ENCODE data around the gene LCOR.
"Not testable (repeated sequence)": the region's sequence is repeated elsewhere in the genome, so short reads cannot be mapped to it uniquely, and the experiment has no call there.

Gene LCOR

DNA sequence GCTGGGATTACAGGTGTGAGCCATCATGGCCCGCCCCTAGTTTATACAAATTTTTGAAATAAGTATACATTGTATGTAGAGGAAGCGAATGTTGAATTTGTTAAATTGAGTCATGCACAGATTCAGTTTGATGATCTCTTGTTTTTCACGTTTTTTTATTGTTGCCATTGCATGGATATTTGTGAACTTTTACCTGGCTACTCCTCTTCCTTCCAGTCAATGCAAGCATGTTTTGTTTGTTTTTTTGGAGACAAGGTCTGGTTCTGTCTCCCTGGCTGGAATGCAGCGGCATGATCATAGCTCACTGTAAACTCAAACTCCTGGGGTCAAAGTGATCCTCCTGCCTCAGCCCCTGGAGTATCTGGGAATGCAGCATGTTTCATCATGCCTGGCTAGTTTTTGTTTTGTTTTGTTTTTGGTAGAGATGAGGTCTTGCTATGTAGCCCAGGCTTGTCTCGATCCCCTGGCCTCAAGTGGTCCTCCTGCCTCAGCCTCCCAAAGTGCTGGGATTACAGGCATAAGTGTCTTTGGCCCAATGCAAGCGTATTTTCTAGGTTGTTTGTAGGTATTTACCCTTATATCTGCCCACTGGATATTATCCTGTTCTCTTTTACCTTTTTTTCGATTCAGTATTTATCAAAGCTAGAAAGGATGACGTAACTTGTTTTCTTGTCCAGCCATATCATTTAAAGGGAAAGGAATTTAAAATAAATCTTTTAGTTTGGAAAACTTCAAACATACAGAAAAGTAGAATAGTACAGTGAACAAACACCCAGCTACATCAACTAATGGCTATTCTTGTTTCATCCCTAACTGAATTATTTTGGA lies 11.0 kb downstream of the LCOR start:
- no peak for ATAC-seq
- TF ChIP-seq, protein P1, sequence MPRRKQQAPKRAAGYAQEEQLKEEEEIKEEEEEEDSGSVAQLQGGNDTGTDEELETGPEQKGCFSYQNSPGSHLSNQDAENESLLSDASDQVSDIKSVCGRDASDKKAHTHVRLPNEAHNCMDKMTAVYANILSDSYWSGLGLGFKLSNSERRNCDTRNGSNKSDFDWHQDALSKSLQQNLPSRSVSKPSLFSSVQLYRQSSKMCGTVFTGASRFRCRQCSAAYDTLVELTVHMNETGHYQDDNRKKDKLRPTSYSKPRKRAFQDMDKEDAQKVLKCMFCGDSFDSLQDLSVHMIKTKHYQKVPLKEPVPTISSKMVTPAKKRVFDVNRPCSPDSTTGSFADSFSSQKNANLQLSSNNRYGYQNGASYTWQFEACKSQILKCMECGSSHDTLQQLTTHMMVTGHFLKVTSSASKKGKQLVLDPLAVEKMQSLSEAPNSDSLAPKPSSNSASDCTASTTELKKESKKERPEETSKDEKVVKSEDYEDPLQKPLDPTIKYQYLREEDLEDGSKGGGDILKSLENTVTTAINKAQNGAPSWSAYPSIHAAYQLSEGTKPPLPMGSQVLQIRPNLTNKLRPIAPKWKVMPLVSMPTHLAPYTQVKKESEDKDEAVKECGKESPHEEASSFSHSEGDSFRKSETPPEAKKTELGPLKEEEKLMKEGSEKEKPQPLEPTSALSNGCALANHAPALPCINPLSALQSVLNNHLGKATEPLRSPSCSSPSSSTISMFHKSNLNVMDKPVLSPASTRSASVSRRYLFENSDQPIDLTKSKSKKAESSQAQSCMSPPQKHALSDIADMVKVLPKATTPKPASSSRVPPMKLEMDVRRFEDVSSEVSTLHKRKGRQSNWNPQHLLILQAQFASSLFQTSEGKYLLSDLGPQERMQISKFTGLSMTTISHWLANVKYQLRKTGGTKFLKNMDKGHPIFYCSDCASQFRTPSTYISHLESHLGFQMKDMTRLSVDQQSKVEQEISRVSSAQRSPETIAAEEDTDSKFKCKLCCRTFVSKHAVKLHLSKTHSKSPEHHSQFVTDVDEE (CRISPR knock-in tag; IDR thresholded peaks at IDR 0.05) = no peak
- TF ChIP-seq BACH2 (CRISPR knock-in tag; IDR thresholded peaks at IDR 0.05; ENCODE audit: borderline replicate concordance) (no peak), ISL1 (CRISPR knock-in tag; IDR thresholded peaks at IDR 0.05) (no peak)

DNA sequence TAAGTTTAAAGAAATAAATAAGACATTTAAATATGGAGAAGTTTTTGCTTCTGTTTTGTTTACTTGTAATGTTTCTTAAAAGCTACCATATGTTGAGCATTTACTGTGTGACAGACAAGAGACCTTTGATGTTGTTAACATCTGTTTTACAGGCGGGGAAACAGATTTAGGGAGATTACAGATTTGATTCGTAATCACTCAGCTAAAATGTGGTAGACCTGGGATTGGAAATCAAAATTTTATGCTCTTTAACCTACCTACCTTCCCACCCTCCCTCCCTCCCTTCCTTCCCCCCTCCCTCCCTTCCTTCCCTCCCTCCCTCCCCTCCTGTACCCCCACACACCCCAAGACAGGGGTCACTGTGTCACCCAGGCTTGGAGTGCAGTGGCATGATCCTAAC lies 11.7 kb downstream of the LCOR start:
- no peak for ATAC-seq
- TF ChIP-seq, protein P2, sequence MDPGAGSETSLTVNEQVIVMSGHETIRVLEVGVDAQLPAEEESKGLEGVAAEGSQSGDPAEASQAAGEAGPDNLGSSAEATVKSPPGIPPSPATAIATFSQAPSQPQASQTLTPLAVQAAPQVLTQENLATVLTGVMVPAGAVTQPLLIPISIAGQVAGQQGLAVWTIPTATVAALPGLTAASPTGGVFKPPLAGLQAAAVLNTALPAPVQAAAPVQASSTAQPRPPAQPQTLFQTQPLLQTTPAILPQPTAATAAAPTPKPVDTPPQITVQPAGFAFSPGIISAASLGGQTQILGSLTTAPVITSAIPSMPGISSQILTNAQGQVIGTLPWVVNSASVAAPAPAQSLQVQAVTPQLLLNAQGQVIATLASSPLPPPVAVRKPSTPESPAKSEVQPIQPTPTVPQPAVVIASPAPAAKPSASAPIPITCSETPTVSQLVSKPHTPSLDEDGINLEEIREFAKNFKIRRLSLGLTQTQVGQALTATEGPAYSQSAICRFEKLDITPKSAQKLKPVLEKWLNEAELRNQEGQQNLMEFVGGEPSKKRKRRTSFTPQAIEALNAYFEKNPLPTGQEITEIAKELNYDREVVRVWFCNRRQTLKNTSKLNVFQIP (CRISPR knock-in tag; IDR thresholded peaks at IDR 0.05; ENCODE audit: borderline replicate concordance, low read depth) = no peak
- TF ChIP-seq RARB (CRISPR knock-in tag; IDR thresholded peaks at IDR 0.05) (no peak), TCF4 (CRISPR knock-in tag; IDR thresholded peaks at IDR 0.05; ENCODE audit: borderline replicate concordance) (0 out of 2 replicates have a peak, but pooled peaks have one; percentile 29)

- no peak for TF ChIP-seq TCF4 (CRISPR knock-in tag; IDR thresholded peaks at IDR 0.05; ENCODE audit: borderline replicate concordance)
- no peak for TF ChIP-seq TOX (CRISPR knock-in tag; IDR thresholded peaks at IDR 0.05; ENCODE audit: borderline replicate concordance)
- TF ChIP-seq ZFP30 (CRISPR knock-in tag; IDR thresholded peaks at IDR 0.05) = no peak
- no peak for TF ChIP-seq CSRNP3 (CRISPR knock-in tag; IDR thresholded peaks at IDR 0.05)
- no peak for TF ChIP-seq CSDC2 (CRISPR knock-in tag; IDR thresholded peaks at IDR 0.05)
- TF ChIP-seq PPARA (CRISPR knock-in tag; IDR thresholded peaks at IDR 0.05; ENCODE audit: borderline replicate concordance) = no peak
- TF ChIP-seq, protein P1 (CRISPR knock-in tag; IDR thresholded peaks at IDR 0.05) = no peak
- TF ChIP-seq ZNF70 (CRISPR knock-in tag; IDR thresholded peaks at IDR 0.05) = no peak
- TF ChIP-seq SNAI2 (CRISPR knock-in tag; IDR thresholded peaks at IDR 0.05) = no peak
- no peak for TF ChIP-seq OSR1 (CRISPR knock-in tag; IDR thresholded peaks at IDR 0.05)
- no peak for TF ChIP-seq ZFP3 (CRISPR knock-in tag; IDR thresholded peaks at IDR 0.05)
- TF ChIP-seq ZNF565 (CRISPR knock-in tag; conservative IDR thresholded peaks at IDR 0.05; ENCODE audit: low read depth) = no peak
- TF ChIP-seq ARNTL (CRISPR knock-in tag; IDR thresholded peaks at IDR 0.05; ENCODE audit: borderline replicate concordance, low read depth) = no peak
- TF ChIP-seq ISL1 (CRISPR knock-in tag; IDR thresholded peaks at IDR 0.05) = no peak
- TF ChIP-seq RARB (CRISPR knock-in tag; IDR thresholded peaks at IDR 0.05) = no peak
- TF ChIP-seq ESRRG (CRISPR knock-in tag; IDR thresholded peaks at IDR 0.05) = no peak
- ATAC-seq = no peak
Measured at GRCh38 chr10:96846395-96846794, 14.3 kb downstream of the LCOR start.

DNA sequence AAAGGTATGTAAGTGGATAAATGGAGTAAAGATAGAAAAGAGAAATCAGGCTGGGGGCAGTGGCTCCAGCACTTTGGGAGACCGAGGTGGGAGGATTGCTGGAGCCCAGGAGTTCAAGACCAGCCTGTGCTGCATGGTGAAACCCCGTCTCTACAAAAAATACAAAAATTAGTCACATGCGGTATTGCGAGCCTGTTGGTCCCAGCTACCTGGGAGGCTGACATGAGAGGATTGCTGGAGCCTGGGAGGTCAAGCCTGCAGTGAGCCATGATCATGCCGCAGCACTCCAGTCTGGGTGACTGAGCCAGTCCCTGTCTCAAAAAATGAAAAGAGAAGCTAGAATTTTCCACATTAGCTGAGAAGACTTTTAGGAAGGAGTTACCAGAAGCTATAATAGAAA lies 14.8 kb downstream of the LCOR start:
- TF ChIP-seq BACH2 (CRISPR knock-in tag; IDR thresholded peaks at IDR 0.05; ENCODE audit: borderline replicate concordance) (no peak), SNAI2 (CRISPR knock-in tag; IDR thresholded peaks at IDR 0.05) (no peak), GLIS3 (CRISPR knock-in tag; IDR thresholded peaks at IDR 0.05) (no peak), CREB5 (CRISPR knock-in tag; IDR thresholded peaks at IDR 0.05; ENCODE audit: low read depth) (no peak), ZNF565 (CRISPR knock-in tag; conservative IDR thresholded peaks at IDR 0.05; ENCODE audit: low read depth) (no peak), ZFP30 (CRISPR knock-in tag; IDR thresholded peaks at IDR 0.05) (no peak), RARB (CRISPR knock-in tag; IDR thresholded peaks at IDR 0.05) (no peak), ZFP3 (CRISPR knock-in tag; IDR thresholded peaks at IDR 0.05) (no peak), ZNF8 (CRISPR knock-in tag; IDR thresholded peaks at IDR 0.05) (no peak)
- ATAC-seq = no peak

- not testable (repeated sequence) for ATAC-seq
Measured at GRCh38 chr10:96847356-96847755, 15.3 kb downstream of the LCOR start.

Measured in SK-N-SH treated with all-trans-retinoic acid at 6 μM for 48 hours (cell line).